Measurements from ENCODE around the gene ERCC1. TPM values are rescaled to one million over a fixed set of nuclear protein-coding genes. Genes with fewer than 3 reads are reported as not detected.
A peak's percentile ranks its signal among the peaks of the same experiment; 100 is the strongest.

The ERCC1 gene
- total and polyA plus RNA-seq, 2 of the 13 experiments (the other 11 are each of a cell fraction or from before 2014, with no cell fraction given) = 40.0 to 66.4 TPM

DNA sequence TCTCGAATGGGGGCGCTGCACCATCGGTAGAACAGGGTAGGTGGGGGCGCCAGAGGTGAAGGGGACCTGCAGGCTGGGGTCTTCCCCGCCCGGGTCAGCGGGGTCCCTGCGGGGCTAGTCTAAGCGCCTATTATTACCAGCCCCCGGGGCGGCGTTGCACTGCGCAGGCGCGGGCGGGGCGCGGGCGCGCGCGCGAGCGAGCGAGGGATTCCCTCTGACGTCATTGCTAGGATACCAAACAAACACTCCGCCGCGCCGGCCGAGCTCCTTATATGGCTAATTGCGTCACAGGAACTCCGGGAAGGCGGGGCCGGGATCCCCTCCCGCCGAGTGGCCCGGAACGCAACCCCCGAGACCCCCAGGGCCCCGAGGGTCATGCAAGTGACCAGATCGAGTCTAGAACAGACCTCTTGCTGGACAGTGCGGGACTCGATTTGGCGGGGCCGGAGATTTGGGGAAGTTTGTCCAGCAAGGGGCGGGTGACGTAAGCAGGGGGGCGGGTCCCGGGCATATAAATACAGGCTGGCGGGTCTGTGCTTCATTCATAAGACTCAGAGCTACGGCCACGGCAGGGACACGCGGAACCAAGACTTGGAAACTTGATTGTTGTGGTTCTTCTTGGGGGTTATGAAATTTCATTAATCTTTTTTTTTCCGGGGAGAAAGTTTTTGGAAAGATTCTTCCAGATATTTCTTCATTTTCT, 43.9 kb upstream of the ERCC1 start, which contains the start of gene FOSB (continued):
- TF ChIP-seq, protein P1, sequence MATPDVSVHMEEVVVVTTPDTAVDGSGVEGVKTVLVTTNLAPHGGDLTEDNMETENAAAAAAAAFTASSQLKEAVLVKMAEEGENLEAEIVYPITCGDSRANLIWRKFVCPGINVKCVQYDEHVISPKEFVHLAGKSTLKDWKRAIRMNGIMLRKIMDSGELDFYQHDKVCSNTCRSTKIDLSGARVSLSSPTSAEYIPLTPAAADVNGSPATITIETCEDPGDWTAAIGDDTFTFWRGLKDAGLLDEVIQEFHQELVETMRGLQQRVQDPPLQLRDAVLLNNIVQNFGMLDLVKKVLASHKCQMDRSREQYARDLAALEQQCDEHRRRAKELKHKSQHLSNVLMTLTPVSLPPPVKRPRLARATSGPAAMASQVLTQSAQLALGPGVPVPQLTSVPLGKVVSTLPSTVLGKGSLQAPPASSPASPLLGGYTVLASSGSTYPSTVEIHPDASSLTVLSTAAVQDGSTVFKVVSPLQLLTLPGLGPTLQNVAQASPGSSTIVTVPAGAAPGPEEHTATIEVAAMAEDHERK (CRISPR knock-in tag; IDR thresholded peaks at IDR 0.05; ENCODE audit: low read depth) = no peak
- TF ChIP-seq ARNTL (CRISPR knock-in tag; IDR thresholded peaks at IDR 0.05) (0 out of 2 replicates have a peak, but pooled peaks have one; percentile 25), PHF21A (CRISPR knock-in tag; IDR thresholded peaks at IDR 0.05) (peak; percentile 45; the same call in 1 of the 2 replicates), CENPT (CRISPR knock-in tag; IDR thresholded peaks at IDR 0.05; ENCODE audit: low read depth) (no peak), SOX6 (IDR thresholded peaks at IDR 0.05) (no peak), SOX6 (CRISPR knock-in tag; IDR thresholded peaks at IDR 0.05) (no peak), ETV6 (CRISPR knock-in tag; conservative IDR thresholded peaks at IDR 0.05) (no peak; the same call in 1 of the 2 replicates), PAWR (CRISPR knock-in tag; IDR thresholded peaks at IDR 0.05; ENCODE audit: borderline replicate concordance) (no peak), PTBP1 (IDR thresholded peaks at IDR 0.05; ENCODE audit: low read depth, low read length, poor library complexity, severe bottlenecking) (no peak), ZEB1 (IDR thresholded peaks at IDR 0.05; ENCODE audit: insufficient replicate concordance, low read depth) (no peak), SMARCC2 (IDR thresholded peaks at IDR 0.05) (no peak), ZMYM3 (CRISPR knock-in tag; IDR thresholded peaks at IDR 0.05) (0 out of 2 replicates have a peak, but pooled peaks have one; percentile 46), ARID2 (CRISPR knock-in tag; IDR thresholded peaks at IDR 0.05; ENCODE audit: borderline replicate concordance) (no peak), ERF (CRISPR knock-in tag; IDR thresholded peaks at IDR 0.05) (0 out of 2 replicates have a peak, but pooled peaks have one; percentile 29), SYNCRIP (IDR thresholded peaks at IDR 0.05; ENCODE audit: insufficient read depth, low read depth, low read length) (no peak), MEIS2 (CRISPR knock-in tag; IDR thresholded peaks at IDR 0.05) (peak; percentile 60; the same call in 1 of the 2 replicates), ZNF484 (CRISPR knock-in tag; IDR thresholded peaks at IDR 0.05; ENCODE audit: borderline replicate concordance, low read depth) (no peak)
- TF ChIP-seq, protein P2, sequence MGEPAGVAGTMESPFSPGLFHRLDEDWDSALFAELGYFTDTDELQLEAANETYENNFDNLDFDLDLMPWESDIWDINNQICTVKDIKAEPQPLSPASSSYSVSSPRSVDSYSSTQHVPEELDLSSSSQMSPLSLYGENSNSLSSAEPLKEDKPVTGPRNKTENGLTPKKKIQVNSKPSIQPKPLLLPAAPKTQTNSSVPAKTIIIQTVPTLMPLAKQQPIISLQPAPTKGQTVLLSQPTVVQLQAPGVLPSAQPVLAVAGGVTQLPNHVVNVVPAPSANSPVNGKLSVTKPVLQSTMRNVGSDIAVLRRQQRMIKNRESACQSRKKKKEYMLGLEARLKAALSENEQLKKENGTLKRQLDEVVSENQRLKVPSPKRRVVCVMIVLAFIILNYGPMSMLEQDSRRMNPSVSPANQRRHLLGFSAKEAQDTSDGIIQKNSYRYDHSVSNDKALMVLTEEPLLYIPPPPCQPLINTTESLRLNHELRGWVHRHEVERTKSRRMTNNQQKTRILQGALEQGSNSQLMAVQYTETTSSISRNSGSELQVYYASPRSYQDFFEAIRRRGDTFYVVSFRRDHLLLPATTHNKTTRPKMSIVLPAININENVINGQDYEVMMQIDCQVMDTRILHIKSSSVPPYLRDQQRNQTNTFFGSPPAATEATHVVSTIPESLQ (CRISPR knock-in tag; conservative IDR thresholded peaks at IDR 0.05) = no peak
- TF ChIP-seq, protein P3, sequence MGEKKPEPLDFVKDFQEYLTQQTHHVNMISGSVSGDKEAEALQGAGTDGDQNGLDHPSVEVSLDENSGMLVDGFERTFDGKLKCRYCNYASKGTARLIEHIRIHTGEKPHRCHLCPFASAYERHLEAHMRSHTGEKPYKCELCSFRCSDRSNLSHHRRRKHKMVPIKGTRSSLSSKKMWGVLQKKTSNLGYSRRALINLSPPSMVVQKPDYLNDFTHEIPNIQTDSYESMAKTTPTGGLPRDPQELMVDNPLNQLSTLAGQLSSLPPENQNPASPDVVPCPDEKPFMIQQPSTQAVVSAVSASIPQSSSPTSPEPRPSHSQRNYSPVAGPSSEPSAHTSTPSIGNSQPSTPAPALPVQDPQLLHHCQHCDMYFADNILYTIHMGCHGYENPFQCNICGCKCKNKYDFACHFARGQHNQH (CRISPR knock-in tag; IDR thresholded peaks at IDR 0.05) = peak; percentile 72
- TF ChIP-seq, protein P4, sequence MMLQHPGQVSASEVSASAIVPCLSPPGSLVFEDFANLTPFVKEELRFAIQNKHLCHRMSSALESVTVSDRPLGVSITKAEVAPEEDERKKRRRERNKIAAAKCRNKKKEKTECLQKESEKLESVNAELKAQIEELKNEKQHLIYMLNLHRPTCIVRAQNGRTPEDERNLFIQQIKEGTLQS (CRISPR knock-in tag; IDR thresholded peaks at IDR 0.05) = peak; percentile 49; the same call in 1 of the 2 replicates
- TF ChIP-seq, protein P5, sequence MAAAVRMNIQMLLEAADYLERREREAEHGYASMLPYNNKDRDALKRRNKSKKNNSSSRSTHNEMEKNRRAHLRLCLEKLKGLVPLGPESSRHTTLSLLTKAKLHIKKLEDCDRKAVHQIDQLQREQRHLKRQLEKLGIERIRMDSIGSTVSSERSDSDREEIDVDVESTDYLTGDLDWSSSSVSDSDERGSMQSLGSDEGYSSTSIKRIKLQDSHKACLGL (CRISPR knock-in tag; IDR thresholded peaks at IDR 0.05) = 0 out of 2 replicates have a peak, but pooled peaks have one; percentile 56
- TF ChIP-seq, protein P6, sequence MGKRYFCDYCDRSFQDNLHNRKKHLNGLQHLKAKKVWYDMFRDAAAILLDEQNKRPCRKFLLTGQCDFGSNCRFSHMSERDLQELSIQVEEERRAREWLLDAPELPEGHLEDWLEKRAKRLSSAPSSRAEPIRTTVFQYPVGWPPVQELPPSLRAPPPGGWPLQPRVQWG (CRISPR knock-in tag; IDR thresholded peaks at IDR 0.05; ENCODE audit: borderline replicate concordance, low read depth) = no peak
- TF ChIP-seq, protein P7, sequence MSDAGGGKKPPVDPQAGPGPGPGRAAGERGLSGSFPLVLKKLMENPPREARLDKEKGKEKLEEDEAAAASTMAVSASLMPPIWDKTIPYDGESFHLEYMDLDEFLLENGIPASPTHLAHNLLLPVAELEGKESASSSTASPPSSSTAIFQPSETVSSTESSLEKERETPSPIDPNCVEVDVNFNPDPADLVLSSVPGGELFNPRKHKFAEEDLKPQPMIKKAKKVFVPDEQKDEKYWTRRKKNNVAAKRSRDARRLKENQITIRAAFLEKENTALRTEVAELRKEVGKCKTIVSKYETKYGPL (CRISPR knock-in tag; IDR thresholded peaks at IDR 0.05) = no peak
